HG02973 (cell line): ENCODE measurements around the gene SYTL5.

Experiments
- ATAC-seq: cut with Tn5 transposase; IDR thresholded peaks from one replicate; pipeline ENCODE4 v1.9.1; 2021; ENCODE audit warnings: moderate library complexity; ENCODE audit not compliant: unreplicated experiment

Gene SYTL5

GRCh38 chrX:38138157-38138891 is 132.0 kb downstream of the SYTL5 start:
- ATAC-seq, result no peak

- no peak for ATAC-seq
Observed at GRCh38 chrX:38138900-38139299, 132.5 kb downstream of the SYTL5 start.

- no peak for ATAC-seq
Observed at GRCh38 chrX:38142610-38143009, 136.3 kb downstream of the SYTL5 start.

GRCh38 chrX:38149016-38149415 is 142.7 kb downstream of the SYTL5 start:
- no peak for ATAC-seq

- no peak for ATAC-seq
Observed at GRCh38 chrX:38150993-38151392, 144.6 kb downstream of the SYTL5 start.

- ATAC-seq, result no peak
Observed at GRCh38 chrX:38151441-38151840, 145.1 kb downstream of the SYTL5 start.

GRCh38 chrX:38154340-38154739 is 148.0 kb downstream of the SYTL5 start:
- no peak for ATAC-seq

- ATAC-seq, result no peak
Observed at GRCh38 chrX:38154818-38155217, 148.5 kb downstream of the SYTL5 start.

- no peak for ATAC-seq
Observed at GRCh38 chrX:38156838-38157237, 150.5 kb downstream of the SYTL5 start.

- no peak for ATAC-seq
Observed at GRCh38 chrX:38163193-38163592, 156.8 kb downstream of the SYTL5 start.

- ATAC-seq, result no peak
Observed at GRCh38 chrX:38165023-38165422, 158.7 kb downstream of the SYTL5 start.

GRCh38 chrX:38166478-38167083 is 160.2 kb downstream of the SYTL5 start:
- no peak for ATAC-seq

- no peak for ATAC-seq
Observed at GRCh38 chrX:38170556-38170955, 164.2 kb downstream of the SYTL5 start.

GRCh38 chrX:38172596-38172995 is 166.2 kb downstream of the SYTL5 start:
- no peak for ATAC-seq

- ATAC-seq, result no peak
Observed at GRCh38 chrX:38175139-38175538, 168.8 kb downstream of the SYTL5 start.

GRCh38 chrX:38178396-38178795 is 172.0 kb downstream of the SYTL5 start:
- no peak for ATAC-seq
